ENCODE measurements around the gene FBXO21. TPM values are rescaled to one million over a fixed set of nuclear protein-coding genes. Genes with fewer than 3 reads are reported as not detected.
A peak's percentile ranks its signal among the peaks of the same experiment; 100 is the strongest.

Gene FBXO21
- total RNA-seq, 4 donors from 2014 or later = 80.2 to 95.8 (median 81.9) TPM

- no peaks in the 10 kb centered on the region for H3K4me1 ChIP-seq
- 84% methylated on average over 9 of the region's 9 CpGs; no CpG with 5 or more reads in 1 of the 2 donors for WGBS, 2 donors (ENCODE audit: low coverage in 1 of 2)
- H3K4me3 ChIP-seq = no peak overlapping the region
- no peak overlapping the region for H3K27ac ChIP-seq
- TF ChIP-seq EP300 (IDR thresholded peaks at IDR 0.05) = no peak
- no peak for TF ChIP-seq POLR2AphosphoS5 (IDR thresholded peaks at IDR 0.05)
- no peak for TF ChIP-seq CTCF (IDR thresholded peaks at IDR 0.05)
- TF ChIP-seq POLR2A (IDR thresholded peaks at IDR 0.05) = no peak
- no peaks in the 10 kb centered on the region for H3K27me3 ChIP-seq
- peaks cover 0 to 100% of the 10 kb centered on the region in 2 donors for H3K36me3 ChIP-seq
- no peaks in the 10 kb centered on the region for H3K9me3 ChIP-seq
- ATAC-seq = no peak
Measured at GRCh38 chr12:117159674-117160073, 30.6 kb downstream of the FBXO21 start.

GRCh38 chr12:117158911-117159553 lies 31.2 kb downstream of the FBXO21 start:
- H3K27ac ChIP-seq = no peak overlapping the region

GRCh38 chr12:117158096-117158495 lies 32.2 kb downstream of the FBXO21 start:
- Histone ChIP-seq H3K4me3 (no peak overlapping the region), H3K27me3 (no peaks in the 10 kb centered on the region), H3K27ac (no peak overlapping the region), H3K9me3 (no peaks in the 10 kb centered on the region), H3K4me1 (no peaks in the 10 kb centered on the region), H3K36me3 (peaks cover 0 to 100% of the 10 kb centered on the region in 2 donors)
- ATAC-seq = no peak
- TF ChIP-seq POLR2AphosphoS5 (IDR thresholded peaks at IDR 0.05) (no peak), POLR2A (IDR thresholded peaks at IDR 0.05) (no peak)
- 88 to 90% methylated on average over 2 to 10 of the region's 11 CpGs for WGBS, 2 donors (ENCODE audit: low coverage in 1 of 2)

More at GRCh38 chr12:117158911-117159553, 31.2 kb downstream of the FBXO21 start:
- peaks cover 0 to 100% of the 10 kb centered on the region in 2 donors for H3K36me3 ChIP-seq
- no peaks in the 10 kb centered on the region for H3K4me1 ChIP-seq
- no peak for ATAC-seq
- WGBS, 2 donors (ENCODE audit: low coverage in 1 of 2) = 62 to 92% methylated on average over 3 to 6 of the region's 7 CpGs
- no peaks in the 10 kb centered on the region for H3K9me3 ChIP-seq
- TF ChIP-seq POLR2AphosphoS5 (IDR thresholded peaks at IDR 0.05) = no peak
- TF ChIP-seq POLR2A (IDR thresholded peaks at IDR 0.05) = no peak
- no peak for TF ChIP-seq CTCF (IDR thresholded peaks at IDR 0.05)
- no peak for TF ChIP-seq EP300 (IDR thresholded peaks at IDR 0.05)
- H3K4me3 ChIP-seq = no peak overlapping the region
- H3K27me3 ChIP-seq = no peaks in the 10 kb centered on the region

GRCh38 chr12:117155278-117156060 lies 34.8 kb downstream of the FBXO21 start:
- peak; percentile 44 for ATAC-seq
- Histone ChIP-seq H3K36me3 (peaks cover 0 to 81% of the 10 kb centered on the region in 2 donors), H3K9me3 (no peaks in the 10 kb centered on the region), H3K27ac (no peak overlapping the region), H3K27me3 (no peaks in the 10 kb centered on the region), H3K4me1 (no peaks in the 10 kb centered on the region), H3K4me3 (no peak overlapping the region)
- TF ChIP-seq POLR2A (IDR thresholded peaks at IDR 0.05) = no peak
- peak; percentile 43 to 77 (median 60) for TF ChIP-seq CTCF (IDR thresholded peaks at IDR 0.05)
- TF ChIP-seq POLR2AphosphoS5 (IDR thresholded peaks at IDR 0.05) = no peak
- 85 to 90% methylated on average over 12 to 15 of the region's 47 CpGs for WGBS, 2 donors (ENCODE audit: low coverage in 1 of 2)

- Histone ChIP-seq H3K4me3 (no peak overlapping the region), H3K9me3 (no peaks in the 10 kb centered on the region), H3K27me3 (no peaks in the 10 kb centered on the region), H3K4me1 (peaks cover 0 to 3% (median 0%) of the 10 kb centered on the region in 3 donors), H3K27ac (no peak overlapping the region), H3K36me3 (peaks cover 0 to 81% of the 10 kb centered on the region in 2 donors)
- whole genome bisulfite sequencing, 2 donors (ENCODE audit: low coverage in 1 of 2) = 75 to 82% methylated on average over 22 to 27 of the region's 27 CpGs
- ATAC-seq = no peak
- TF ChIP-seq POLR2A (IDR thresholded peaks at IDR 0.05) (no peak), POLR2AphosphoS5 (IDR thresholded peaks at IDR 0.05) (no peak), EP300 (IDR thresholded peaks at IDR 0.05) (no peak), CTCF (IDR thresholded peaks at IDR 0.05) (no peak)
Measured at GRCh38 chr12:117152793-117153775, 37.2 kb downstream of the FBXO21 start.
